ENCODE results near the gene FAM3D.

The FAM3D gene

GRCh38 chr3:58639001-58639400 lies 27.6 kb downstream of the FAM3D start:
- no peaks in the 10 kb centered on the region for H3K79me2 ChIP-seq (ENCODE audit: insufficient read depth, low read depth)
- H2AFZ ChIP-seq (ENCODE audit: low read depth): no peak overlapping the region
- H3K36me3 ChIP-seq (ENCODE audit: insufficient read depth): no peaks in the 10 kb centered on the region
- H3K27me3 ChIP-seq (ENCODE audit: insufficient read depth, low read depth): no peaks in the 10 kb centered on the region
- no peak for TF ChIP-seq CTCF (conservative IDR thresholded peaks at IDR 0.05; ENCODE audit: low read depth, low read length)
- no peak overlapping the region for H3K27ac ChIP-seq
- no peaks in the 10 kb centered on the region for H4K20me1 ChIP-seq (ENCODE audit: insufficient read depth)
- H3K4me1 ChIP-seq (ENCODE audit: low read depth, poor library complexity, severe bottlenecking): no peaks in the 10 kb centered on the region
- H3K4me3 ChIP-seq (IDR thresholded peaks at IDR 0.05; ENCODE audit: insufficient read depth, low read depth, low read length): no peak overlapping the region
- no peak overlapping the region for H3K9ac ChIP-seq
- H3K4me2 ChIP-seq: no peak overlapping the region

- Histone ChIP-seq H3K36me3 (ENCODE audit: insufficient read depth) (no peaks in the 10 kb centered on the region), H3K27me3 (ENCODE audit: insufficient read depth, low read depth) (no peaks in the 10 kb centered on the region), H4K20me1 (ENCODE audit: insufficient read depth) (no peaks in the 10 kb centered on the region), H3K9ac (no peak overlapping the region), H2AFZ (ENCODE audit: low read depth) (no peak overlapping the region), H3K79me2 (ENCODE audit: insufficient read depth, low read depth) (no peaks in the 10 kb centered on the region), H3K4me3 (IDR thresholded peaks at IDR 0.05; ENCODE audit: insufficient read depth, low read depth, low read length) (no peak overlapping the region), H3K4me2 (no peak overlapping the region), H3K4me1 (ENCODE audit: low read depth, poor library complexity, severe bottlenecking) (no peaks in the 10 kb centered on the region), H3K27ac (no peak overlapping the region)
- no peak for TF ChIP-seq CTCF (conservative IDR thresholded peaks at IDR 0.05; ENCODE audit: low read depth, low read length)
These were observed 28.0 kb downstream of the FAM3D start for GRCh38 chr3:58638591-58638990.

GRCh38 chr3:58637509-58637908 lies 29.1 kb downstream of the FAM3D start:
- H3K4me2 ChIP-seq: no peak overlapping the region
- no peak overlapping the region for H2AFZ ChIP-seq (ENCODE audit: low read depth)
- H3K9ac ChIP-seq: no peak overlapping the region
- no peak for TF ChIP-seq CTCF (conservative IDR thresholded peaks at IDR 0.05; ENCODE audit: low read depth, low read length)
- H3K36me3 ChIP-seq (ENCODE audit: insufficient read depth): no peaks in the 10 kb centered on the region
- no peak overlapping the region for H3K4me3 ChIP-seq (IDR thresholded peaks at IDR 0.05; ENCODE audit: insufficient read depth, low read depth, low read length)
- no peaks in the 10 kb centered on the region for H3K27me3 ChIP-seq (ENCODE audit: insufficient read depth, low read depth)
- no peaks in the 10 kb centered on the region for H3K4me1 ChIP-seq (ENCODE audit: low read depth, poor library complexity, severe bottlenecking)
- no peaks in the 10 kb centered on the region for H4K20me1 ChIP-seq (ENCODE audit: insufficient read depth)
- H3K27ac ChIP-seq: no peak overlapping the region
- no peaks in the 10 kb centered on the region for H3K79me2 ChIP-seq (ENCODE audit: insufficient read depth, low read depth)

GRCh38 chr3:58635371-58636285 lies 30.9 kb downstream of the FAM3D start:
- Histone ChIP-seq H3K36me3 (ENCODE audit: insufficient read depth) (no peaks in the 10 kb centered on the region), H3K4me2 (no peak overlapping the region), H3K79me2 (ENCODE audit: insufficient read depth, low read depth) (no peaks in the 10 kb centered on the region), H4K20me1 (ENCODE audit: insufficient read depth) (no peaks in the 10 kb centered on the region), H3K4me1 (ENCODE audit: low read depth, poor library complexity, severe bottlenecking) (no peaks in the 10 kb centered on the region), H3K27me3 (ENCODE audit: insufficient read depth, low read depth) (no peaks in the 10 kb centered on the region), H3K4me3 (IDR thresholded peaks at IDR 0.05; ENCODE audit: insufficient read depth, low read depth, low read length) (no peak overlapping the region), H3K9ac (no peak overlapping the region), H2AFZ (ENCODE audit: low read depth) (no peak overlapping the region), H3K27ac (no peak overlapping the region)
- TF ChIP-seq CTCF (conservative IDR thresholded peaks at IDR 0.05; ENCODE audit: low read depth, low read length): no peak
